ENCODE measurements around the gene LRRC72.

- TF ChIP-seq SUZ12 (IDR thresholded peaks at IDR 0.05; ENCODE audit: extremely low read depth, insufficient read depth, insufficient read length), result no peak
- TF ChIP-seq YY1 (IDR thresholded peaks at IDR 0.05; ENCODE audit: insufficient read depth, insufficient read length), result no peak
- no peak for TF ChIP-seq ZNF274 (IDR thresholded peaks at IDR 0.05; ENCODE audit: low read depth, low read length)
Observed at GRCh38 chr7:16554518-16555236, 28.1 kb downstream of the LRRC72 start.
